ENCODE measurements around the gene SERPINA12. TPM values are rescaled to one million over a fixed set of nuclear protein-coding genes. Genes with fewer than 3 reads are reported as not detected.

The SERPINA12 gene, protein sequence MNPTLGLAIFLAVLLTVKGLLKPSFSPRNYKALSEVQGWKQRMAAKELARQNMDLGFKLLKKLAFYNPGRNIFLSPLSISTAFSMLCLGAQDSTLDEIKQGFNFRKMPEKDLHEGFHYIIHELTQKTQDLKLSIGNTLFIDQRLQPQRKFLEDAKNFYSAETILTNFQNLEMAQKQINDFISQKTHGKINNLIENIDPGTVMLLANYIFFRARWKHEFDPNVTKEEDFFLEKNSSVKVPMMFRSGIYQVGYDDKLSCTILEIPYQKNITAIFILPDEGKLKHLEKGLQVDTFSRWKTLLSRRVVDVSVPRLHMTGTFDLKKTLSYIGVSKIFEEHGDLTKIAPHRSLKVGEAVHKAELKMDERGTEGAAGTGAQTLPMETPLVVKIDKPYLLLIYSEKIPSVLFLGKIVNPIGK
- total RNA-seq: not detected in 2 replicates

DNA sequence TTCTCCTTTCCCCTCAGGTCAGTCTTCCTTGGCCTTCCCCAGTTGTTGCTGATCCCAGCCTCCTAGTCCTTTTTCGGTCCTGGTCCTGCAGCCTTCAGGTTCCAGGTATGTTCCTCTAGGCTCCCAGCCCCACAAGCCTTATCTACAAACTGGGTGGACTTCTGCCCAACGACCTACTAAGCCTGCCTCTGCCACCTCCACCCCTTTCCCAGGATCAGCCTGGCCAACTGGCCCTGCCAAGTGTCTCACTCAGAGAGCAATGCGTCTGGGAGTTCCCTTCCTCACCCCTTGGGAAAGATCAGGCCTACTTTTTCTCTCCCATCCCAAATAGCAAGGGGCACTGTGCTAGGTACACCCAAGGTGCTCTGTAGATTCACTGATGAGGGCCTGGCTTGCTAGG, at the start of gene SERPINA12:
Gene SERPINA12 (minus strand): TSS at position 114 of the 400 bp plus-strand sequence. CDS start 11,072 bp downstream, outside the sequence.

DNA sequence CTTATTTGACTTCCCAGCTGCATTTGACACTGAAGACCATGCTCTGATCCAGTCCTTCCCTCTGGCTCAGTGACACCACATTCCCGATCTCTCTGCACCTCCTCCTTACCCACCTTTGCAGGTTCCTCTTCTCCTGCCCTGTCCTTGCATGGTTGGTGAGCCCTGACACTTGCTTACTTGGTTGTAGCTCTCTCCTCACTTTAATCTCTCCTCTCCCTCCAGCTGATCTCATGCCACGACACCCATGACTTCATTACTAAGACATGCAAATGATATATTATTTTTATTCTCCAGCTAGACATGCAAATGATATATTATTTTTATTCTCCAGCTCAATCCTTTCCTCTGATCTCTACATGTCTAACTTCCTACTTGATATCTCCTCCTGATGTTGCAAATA, 33.2 kb downstream of the SERPINA12 start, which contains the start of gene SERPINA9:
Gene SERPINA9 (minus strand): TSS at position 175 of the 400 bp plus-strand sequence. CDS start 6,357 bp downstream, outside the sequence.

Other genes starting within 250 kb of the SERPINA12 start
- gene SERPINA10, start 216.2 kb downstream of the SERPINA12 start, total RNA-seq: not detected in 2 replicates
- not detected in 2 replicates for gene SERPINA6, start 186.1 kb downstream of the SERPINA12 start, total RNA-seq
- gene SERPINA2, start 142.8 kb downstream of the SERPINA12 start, total RNA-seq: not detected in 2 replicates
- gene SERPINA1, start 120.9 kb downstream of the SERPINA12 start, total RNA-seq: 2.8 and 18.9 TPM in 2 replicates
- gene SERPINA11, start 56.7 kb downstream of the SERPINA12 start, total RNA-seq: not detected in 2 replicates
- not detected in 2 replicates for gene SERPINA9, start 33.3 kb downstream of the SERPINA12 start, total RNA-seq
- not detected in 2 replicates for gene SERPINA4, start 52.0 kb upstream of the SERPINA12 start, total RNA-seq
- gene SERPINA5, start 72.0 kb upstream of the SERPINA12 start, total RNA-seq: not detected in 2 replicates
- gene SERPINA3, start 102.9 kb upstream of the SERPINA12 start, total RNA-seq: 0.57 and 3.8 TPM in 2 replicates